Panc1 (cell line): ENCODE results near the gene EYA2. TPM values are rescaled to one million over a fixed set of nuclear protein-coding genes. Genes with fewer than 3 reads are reported as not detected.

Source experiments
- ATAC-seq: fragments of 200-7000 bp; cut with Tn5 transposase; 2 replicates; pipeline ENCODE4 v1.9.1; 2020; ENCODE audit warnings: mild to moderate bottlenecking, moderate library complexity
- BruUV-seq: library from RNA; stranded (reverse); fragments of 400-500 nt; replicated peaks from 2 replicates; lab custom pipeline; 2021; lab: Mats Ljungman, UMichigan
- CTCF ChIA-PET: fragments of 300-600 bp; sonication (Branson Sonifier 250); formaldehyde crosslinking; loops from one replicate; lab custom pipeline; 2022; ENCODE audit warnings: antibody characterized with exemption; lab: Charles Lee
- POLR2A ChIA-PET: fragments of 300-600 bp; sonication (Branson Sonifier 250); formaldehyde crosslinking; loops from one replicate; lab custom pipeline; 2022; ENCODE audit warnings: antibody characterized with exemption; lab: Charles Lee
- DNase-seq: peaks from one replicate; pipeline ENCODE4 v3.0.0-alpha.2; 2010; ENCODE audit warnings: low read depth, low spot score
- H3K27ac ChIP-seq: 2 replicates; pipeline ENCODE4 v1.5.1; 2011; ENCODE audit warnings: mild to moderate bottlenecking, low read length, inconsistent platforms
- H3K27me3 ChIP-seq: fragments of 200-500 bp; sonication (Bioruptor generic); 2 replicates; pipeline ENCODE4 v1.6.0; 2014; ENCODE audit warnings: low read length, inconsistent platforms; ENCODE audit not compliant: control insufficient read depth, insufficient read depth
- H3K36me3 ChIP-seq: fragments of 200-500 bp; sonication (Bioruptor generic); 2 replicates; pipeline ENCODE4 v1.5.1; 2014; ENCODE audit warnings: inconsistent platforms, mild to moderate bottlenecking, low read length, moderate library complexity; ENCODE audit not compliant: control insufficient read depth, insufficient read depth
- H3K4me1 ChIP-seq: 2 replicates; pipeline ENCODE4 v1.5.1; 2011; ENCODE audit warnings: inconsistent platforms, mild to moderate bottlenecking, low read length, moderate library complexity; ENCODE audit not compliant: control insufficient read depth, insufficient read depth
- H3K4me3 ChIP-seq, 2 experiments: 2 replicates each; pipeline ENCODE4 v1.5.1; 2011 to 2012; ENCODE audit warnings: low read depth in 2 of 2, low read length in 2 of 2, mild to moderate bottlenecking in 2 of 2, inconsistent platforms in 1 of 2, moderate library complexity in 1 of 2
- H3K9me3 ChIP-seq: fragments of 200-500 bp; sonication (Bioruptor generic); 2 replicates; pipeline ENCODE4 v1.5.1; 2014; ENCODE audit warnings: low read depth, mild to moderate bottlenecking, inconsistent platforms, low read length, moderate library complexity; ENCODE audit not compliant: control insufficient read depth, insufficient read depth
- CTCF ChIP-seq: fragments of 450-650 bp; IDR thresholded peaks from 2 replicates; pipeline ENCODE4 v1.5.1; 2017; ENCODE audit warnings: mild to moderate bottlenecking
- POLR2AphosphoS5 ChIP-seq: IDR thresholded peaks from 2 replicates; pipeline ENCODE4 v1.6.1; 2012; ENCODE audit warnings: mild to moderate bottlenecking, low read depth, low read length, moderate library complexity
- REST ChIP-seq, 2 experiments: IDR thresholded peaks; 2 replicates each; pipeline ENCODE4 v1.6.1; 2011 to 2012; ENCODE audit warnings: low read depth in 2 of 2, control low read depth in 1 of 2, low read length in 1 of 2, mild to moderate bottlenecking in 1 of 2, moderate library complexity in 1 of 2; ENCODE audit not compliant: insufficient read depth in 1 of 2
- SIN3A ChIP-seq: IDR thresholded peaks from 2 replicates; pipeline ENCODE4 v1.6.1; 2012; ENCODE audit warnings: low read depth, mild to moderate bottlenecking, low read length, moderate library complexity, borderline replicate concordance; ENCODE audit not compliant: insufficient read depth
- TCF7L2 ChIP-seq: IDR thresholded peaks from 2 replicates; pipeline ENCODE4 v1.6.1; 2011; ENCODE audit warnings: mild to moderate bottlenecking, low read depth, low read length, inconsistent platforms
- in situ Hi-C: cut with HindIII; loops from 2 replicates; pipeline ENCODE4 v1.10.0; 2016; ENCODE audit warnings: low sequenced_read_pairs, low pct_unique_long_range_greater_than_20kb
- intact Hi-C: fragments of 100-400 bp; cut with micrococcal nuclease; formaldehyde crosslinking; loops from one replicate; pipeline ENCODE4 v1.10.0; 2022; ENCODE audit not compliant: unreplicated experiment
- total RNA-seq: library from RNA; stranded (reverse); gene quantifications from one replicate; pipeline ENCODE4 v1.2.1, GENCODE V29; 2021; ENCODE audit not compliant: unreplicated experiment

Gene EYA2
- total RNA-seq, 1 experiment from 2014 or later = 1.9 TPM

GRCh38 chr20:47038566-47039560 lies 144.2 kb downstream of the EYA2 start:
- in situ Hi-C loops = no loop called here
- H3K4me1 ChIP-seq = no peaks in the 10 kb centered on the region
- ChIA-PET CTCF (no interaction called here), POLR2A (interaction anchor here (0.6 kb wide), 1 partner anchor 91 kb away, joined by 3 read pairs; no protein-coding TSS in a partner anchor)
- no peak overlapping the region for H3K27ac ChIP-seq
- H3K9me3 ChIP-seq = no peaks in the 10 kb centered on the region
- ATAC-seq (no peak), DNase-seq (no peak)
- intact Hi-C loops = no loop called here
- no peaks in the 10 kb centered on the region for H3K36me3 ChIP-seq
- BruUV-seq = no TSS peak
- no peak for TF ChIP-seq POLR2AphosphoS5
- TF ChIP-seq REST (IDR thresholded peaks at IDR 0.05; ENCODE audit: insufficient read depth in 1 of 2, low read depth in 2 of 2, low read length in 1 of 2) = no peak
- no peak for TF ChIP-seq TCF7L2
- no peak for TF ChIP-seq SIN3A
- TF ChIP-seq CTCF = no peak
- H3K27me3 ChIP-seq = no peaks in the 10 kb centered on the region
- no peak overlapping the region for H3K4me3 ChIP-seq

- ChIA-PET CTCF (interaction anchor here (0.6 kb wide), 1 partner anchor 852 kb away, joined by 3 read pairs; no protein-coding TSS in a partner anchor), POLR2A (no interaction called here)
- H3K4me1 ChIP-seq = no peaks in the 10 kb centered on the region
- no peak overlapping the region for H3K4me3 ChIP-seq
- H3K27me3 ChIP-seq = no peaks in the 10 kb centered on the region
- ATAC-seq = no peak
- TF ChIP-seq CTCF = no peak
- no peak for TF ChIP-seq REST (IDR thresholded peaks at IDR 0.05; ENCODE audit: insufficient read depth in 1 of 2, low read depth in 2 of 2, low read length in 1 of 2)
- TF ChIP-seq POLR2AphosphoS5 = no peak
- no peak for TF ChIP-seq SIN3A
- no peak for TF ChIP-seq TCF7L2
- no TSS peak for BruUV-seq
- DNase-seq = no peak
- H3K36me3 ChIP-seq = no peaks in the 10 kb centered on the region
- no peak overlapping the region for H3K27ac ChIP-seq
- intact Hi-C loops = no loop called here
- H3K9me3 ChIP-seq = peaks cover 5% of the 10 kb centered on the region; the same call in 1 of the 2 replicates
- in situ Hi-C loops = no loop called here
These were observed 146.0 kb downstream of the EYA2 start for GRCh38 chr20:47040506-47041125.
